Kidney epithelial cell (primary cell): ENCODE data around the gene NLRP9. TPM values are rescaled to one million over a fixed set of nuclear protein-coding genes. Genes with fewer than 3 reads are reported as not detected.

ENCODE experiments used
- DNase-seq: peaks from one replicate; pipeline ENCODE4 v3.0.0-alpha.2; 2010; ENCODE audit warnings: low read depth
- H3K27me3 ChIP-seq: 2 replicates; pipeline ENCODE4 v1.6.0; 2011; ENCODE audit warnings: low read length; ENCODE audit not compliant: control insufficient read depth, insufficient read depth
- H3K36me3 ChIP-seq: 2 replicates; pipeline ENCODE4 v1.5.1; 2011; ENCODE audit warnings: low read length; ENCODE audit not compliant: control insufficient read depth, insufficient read depth
- H3K4me3 ChIP-seq: 2 replicates; pipeline ENCODE4 v1.5.1; 2011; ENCODE audit warnings: low read depth, mild to moderate bottlenecking, control low read depth, low read length
- CTCF ChIP-seq: IDR thresholded peaks from 2 replicates; pipeline ENCODE4 v1.5.1; 2011; ENCODE audit warnings: mild to moderate bottlenecking, moderate library complexity, low read length, control low read depth, inconsistent platforms; ENCODE audit not compliant: insufficient read depth, poor library complexity, severe bottlenecking
- total RNA-seq: library from RNA; depleted of rRNA; stranded (reverse); fragments of >200 nt; gene quantifications from 2 replicates; pipeline ENCODE4 v1.2.3, GENCODE V29; 2015

Gene NLRP9
- total RNA-seq, 1 donor from 2014 or later: not detected

GRCh38 chr19:55704494-55705245 lies 33.5 kb downstream of the NLRP9 start:
- H3K36me3 ChIP-seq: no peaks in the 10 kb centered on the region
- H3K27me3 ChIP-seq: no peaks in the 10 kb centered on the region
- no peak for TF ChIP-seq CTCF
- H3K4me3 ChIP-seq: no peak overlapping the region
- DNase-seq: no peak

GRCh38 chr19:55703790-55704215 lies 34.4 kb downstream of the NLRP9 start:
- Histone ChIP-seq H3K4me3 (no peak overlapping the region), H3K27me3 (no peaks in the 10 kb centered on the region), H3K36me3 (no peaks in the 10 kb centered on the region)
- TF ChIP-seq CTCF: peak; percentile 76
- no peak for DNase-seq

- no peak for DNase-seq
- no peak overlapping the region for H3K4me3 ChIP-seq
- no peaks in the 10 kb centered on the region for H3K27me3 ChIP-seq
- TF ChIP-seq CTCF: no peak
- H3K36me3 ChIP-seq: no peaks in the 10 kb centered on the region
These were observed 36.0 kb downstream of the NLRP9 start for GRCh38 chr19:55702131-55702627.

- no peaks in the 10 kb centered on the region for H3K36me3 ChIP-seq
- no peak for TF ChIP-seq CTCF
These were observed 37.4 kb downstream of the NLRP9 start for GRCh38 chr19:55700813-55701212.

GRCh38 chr19:55699221-55699620 lies 39.0 kb downstream of the NLRP9 start:
- no peak for DNase-seq
- no peaks in the 10 kb centered on the region for H3K27me3 ChIP-seq
- no peaks in the 10 kb centered on the region for H3K36me3 ChIP-seq
- H3K4me3 ChIP-seq: no peak overlapping the region
- no peak for TF ChIP-seq CTCF

More at GRCh38 chr19:55700813-55701212, 37.4 kb downstream of the NLRP9 start:
- no peaks in the 10 kb centered on the region for H3K27me3 ChIP-seq
- no peak for DNase-seq
- H3K4me3 ChIP-seq: no peak overlapping the region
